ENCODE data around the gene SORCS2. TPM values are rescaled to one million over a fixed set of nuclear protein-coding genes. Genes with fewer than 3 reads are reported as not detected.

Gene SORCS2
- total RNA-seq, 1 donor from 2014 or later, result 7.1 TPM

DNA sequence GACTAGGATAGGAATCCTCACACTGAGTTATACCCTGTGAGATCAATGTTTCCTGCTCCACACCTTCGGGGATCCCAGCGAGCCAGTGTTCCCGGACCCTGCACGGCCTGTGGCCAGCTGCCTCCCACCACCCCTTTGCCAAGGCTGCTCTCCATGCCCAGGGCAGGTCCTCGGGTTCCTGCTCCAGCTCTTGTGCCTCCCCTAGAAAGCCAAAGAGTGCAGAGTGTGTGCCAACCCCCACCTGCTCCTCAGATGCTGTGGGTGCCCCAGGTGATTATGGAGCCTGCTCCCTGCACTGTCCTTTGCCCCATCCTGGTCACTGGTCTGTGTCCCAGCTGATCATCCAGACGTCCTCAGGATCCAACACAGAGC lies 500.9 kb downstream of the SORCS2 start:
- Mint-ChIP-seq H3K4me1 (no peaks in the 10 kb centered on the region), H3K9me3 (no peaks in the 10 kb centered on the region), H3K27ac (no peak overlapping the region), H3K4me3 (no peak overlapping the region), H3K36me3 (no peaks in the 10 kb centered on the region), H3K27me3 (ENCODE audit: low read depth) (peaks cover 26% of the 10 kb centered on the region)
- TF ChIP-seq, protein P1, sequence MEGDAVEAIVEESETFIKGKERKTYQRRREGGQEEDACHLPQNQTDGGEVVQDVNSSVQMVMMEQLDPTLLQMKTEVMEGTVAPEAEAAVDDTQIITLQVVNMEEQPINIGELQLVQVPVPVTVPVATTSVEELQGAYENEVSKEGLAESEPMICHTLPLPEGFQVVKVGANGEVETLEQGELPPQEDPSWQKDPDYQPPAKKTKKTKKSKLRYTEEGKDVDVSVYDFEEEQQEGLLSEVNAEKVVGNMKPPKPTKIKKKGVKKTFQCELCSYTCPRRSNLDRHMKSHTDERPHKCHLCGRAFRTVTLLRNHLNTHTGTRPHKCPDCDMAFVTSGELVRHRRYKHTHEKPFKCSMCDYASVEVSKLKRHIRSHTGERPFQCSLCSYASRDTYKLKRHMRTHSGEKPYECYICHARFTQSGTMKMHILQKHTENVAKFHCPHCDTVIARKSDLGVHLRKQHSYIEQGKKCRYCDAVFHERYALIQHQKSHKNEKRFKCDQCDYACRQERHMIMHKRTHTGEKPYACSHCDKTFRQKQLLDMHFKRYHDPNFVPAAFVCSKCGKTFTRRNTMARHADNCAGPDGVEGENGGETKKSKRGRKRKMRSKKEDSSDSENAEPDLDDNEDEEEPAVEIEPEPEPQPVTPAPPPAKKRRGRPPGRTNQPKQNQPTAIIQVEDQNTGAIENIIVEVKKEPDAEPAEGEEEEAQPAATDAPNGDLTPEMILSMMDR (IDR thresholded peaks at IDR 0.05; ENCODE audit: unreplicated experiment), result no peak
- no peak for DNase-seq (ENCODE audit: low spot score in 2 of 2, unreplicated experiment in 2 of 2)

DNA sequence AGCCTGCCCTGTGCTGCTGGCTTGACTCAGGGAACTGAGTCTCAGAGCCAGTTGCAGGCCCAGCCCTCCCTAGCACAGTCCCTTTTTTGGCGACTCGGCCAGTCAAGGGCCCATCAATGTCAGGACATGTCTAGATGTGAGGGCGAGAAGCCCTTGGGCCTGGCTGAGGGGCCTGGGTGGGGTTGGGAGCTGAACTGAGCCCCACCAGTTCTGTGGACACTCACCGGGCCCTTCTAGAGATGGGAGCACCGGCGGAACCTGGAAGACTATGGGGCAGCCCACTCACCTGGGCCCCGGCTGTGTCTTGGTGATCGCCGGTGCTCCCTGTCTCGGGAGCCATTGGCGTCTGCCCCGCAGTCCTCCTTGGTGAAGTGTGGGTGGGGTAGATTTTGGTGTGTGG lies 501.4 kb downstream of the SORCS2 start:
- H3K36me3 Mint-ChIP-seq, result no peaks in the 10 kb centered on the region
- H3K4me3 Mint-ChIP-seq, result no peak overlapping the region
- no peak for DNase-seq (ENCODE audit: low spot score in 2 of 2, unreplicated experiment in 2 of 2)

DNA sequence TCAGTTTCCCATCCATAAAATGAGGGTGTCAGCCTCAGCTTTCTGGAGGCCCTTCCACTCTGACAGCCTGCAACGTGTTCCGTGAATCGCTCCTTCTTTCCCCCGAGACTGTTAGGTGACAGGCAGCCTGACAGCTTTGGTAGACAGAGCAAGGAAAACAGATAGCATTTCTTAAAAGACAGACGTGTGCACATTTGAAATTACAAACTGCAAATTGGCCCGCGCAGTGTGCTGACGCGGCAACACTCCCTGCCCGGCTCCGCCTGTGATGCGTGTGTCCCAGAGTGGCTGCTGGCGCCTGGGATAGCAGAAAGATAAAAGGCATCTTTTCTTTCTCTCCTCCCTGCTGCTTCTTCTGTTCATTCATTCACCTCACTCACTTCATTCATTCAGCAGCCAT lies 502.0 kb downstream of the SORCS2 start:
- H3K36me3 Mint-ChIP-seq, result no peaks in the 10 kb centered on the region
- peaks cover 27% of the 10 kb centered on the region for H3K27me3 Mint-ChIP-seq (ENCODE audit: low read depth)
- no peaks in the 10 kb centered on the region for H3K9me3 Mint-ChIP-seq
- no peak overlapping the region for H3K4me3 Mint-ChIP-seq
- H3K27ac Mint-ChIP-seq, result no peak overlapping the region
- no peak for DNase-seq (ENCODE audit: low spot score in 2 of 2, unreplicated experiment in 2 of 2)
- TF ChIP-seq, protein P1 (IDR thresholded peaks at IDR 0.05; ENCODE audit: unreplicated experiment), result no peak
- H3K4me1 Mint-ChIP-seq, result peaks cover 10% of the 10 kb centered on the region

More for the DNA sequence above, 501.4 kb downstream of the SORCS2 start:
- Mint-ChIP-seq H3K9me3 (no peaks in the 10 kb centered on the region), H3K27ac (no peak overlapping the region), H3K4me1 (peaks cover 4% of the 10 kb centered on the region), H3K27me3 (ENCODE audit: low read depth) (peaks cover 25% of the 10 kb centered on the region)
- TF ChIP-seq, protein P1 (IDR thresholded peaks at IDR 0.05; ENCODE audit: unreplicated experiment), result no peak

DNA sequence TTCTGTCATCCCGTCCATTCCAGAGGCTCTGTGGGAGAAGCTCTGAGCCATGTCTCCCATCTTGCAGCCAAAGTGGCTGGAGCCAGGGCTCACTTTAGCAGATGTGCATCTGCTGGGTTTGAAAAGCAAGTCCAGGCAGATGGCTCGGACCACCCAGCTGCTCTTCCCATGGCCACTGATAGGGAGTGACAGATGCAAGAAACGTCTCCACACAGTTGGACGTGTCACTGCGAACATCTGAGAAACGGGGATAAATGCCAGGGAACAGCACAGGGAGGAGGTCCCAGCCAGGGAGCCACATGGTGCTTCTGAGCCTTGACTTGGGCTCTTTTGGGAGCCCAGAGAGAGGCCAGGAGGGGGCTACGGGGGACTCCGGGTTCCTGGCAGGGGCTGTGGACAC lies 505.0 kb downstream of the SORCS2 start:
- Mint-ChIP-seq H3K9me3 (no peaks in the 10 kb centered on the region), H3K27ac (no peak overlapping the region), H3K27me3 (ENCODE audit: low read depth) (peaks cover 23% of the 10 kb centered on the region), H3K4me3 (no peak overlapping the region), H3K4me1 (peaks cover 18% of the 10 kb centered on the region), H3K36me3 (no peaks in the 10 kb centered on the region)
- TF ChIP-seq, protein P1 (IDR thresholded peaks at IDR 0.05; ENCODE audit: unreplicated experiment), result no peak
- no peak for DNase-seq (ENCODE audit: low spot score in 2 of 2, unreplicated experiment in 2 of 2)

DNA sequence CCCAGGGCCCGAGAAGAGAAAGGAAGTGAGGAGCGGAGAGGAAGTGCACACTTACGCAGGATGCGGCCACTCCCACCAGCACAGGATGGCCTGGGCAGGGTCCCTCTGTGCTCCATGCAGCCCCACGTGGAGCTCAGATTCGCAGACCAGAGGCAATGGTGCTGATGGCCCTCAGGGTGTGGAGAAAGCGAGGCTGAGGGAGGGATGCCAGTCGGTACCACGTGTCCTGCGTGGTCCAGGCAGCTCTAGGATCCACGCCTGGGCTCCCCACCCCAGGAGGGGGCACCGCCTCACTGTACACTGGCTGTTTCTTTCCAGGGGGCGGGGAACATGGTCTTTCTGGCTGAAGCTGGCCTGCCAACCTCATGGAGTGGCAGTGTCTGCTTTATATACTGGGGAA lies 505.5 kb downstream of the SORCS2 start:
- no peak overlapping the region for H3K4me3 Mint-ChIP-seq
- TF ChIP-seq, protein P1 (IDR thresholded peaks at IDR 0.05; ENCODE audit: unreplicated experiment), result no peak
- H3K36me3 Mint-ChIP-seq, result no peaks in the 10 kb centered on the region

DNA sequence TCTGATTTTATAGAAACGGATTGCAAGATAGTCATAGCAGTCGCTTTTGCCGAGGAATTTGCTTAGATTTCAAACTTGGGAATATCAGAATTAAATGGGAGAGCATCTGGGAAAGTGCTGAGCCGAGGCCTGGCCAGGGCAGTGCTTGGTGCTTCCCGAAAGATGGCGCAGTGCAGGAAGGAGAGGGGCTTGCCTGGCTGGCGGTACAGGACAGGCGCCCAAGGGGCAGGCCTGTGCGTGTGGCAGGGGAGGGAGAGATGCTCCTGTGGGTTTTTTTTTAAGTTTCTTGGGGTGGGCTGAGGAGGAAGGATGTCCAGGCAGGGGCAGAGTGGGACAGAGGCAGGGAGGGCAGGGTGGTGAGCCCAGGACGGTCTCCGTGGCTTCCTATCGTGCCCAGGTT lies 506.2 kb downstream of the SORCS2 start:
- DNase-seq (ENCODE audit: low spot score in 2 of 2, unreplicated experiment in 2 of 2), result no peak
- TF ChIP-seq, protein P1 (IDR thresholded peaks at IDR 0.05; ENCODE audit: unreplicated experiment), result no peak
- H3K4me1 Mint-ChIP-seq, result peaks cover 18% of the 10 kb centered on the region
- peaks cover 15% of the 10 kb centered on the region for H3K27me3 Mint-ChIP-seq (ENCODE audit: low read depth)
- H3K36me3 Mint-ChIP-seq, result no peaks in the 10 kb centered on the region
- H3K4me3 Mint-ChIP-seq, result no peak overlapping the region
- no peaks in the 10 kb centered on the region for H3K9me3 Mint-ChIP-seq
- no peak overlapping the region for H3K27ac Mint-ChIP-seq

More for the DNA sequence above, 505.5 kb downstream of the SORCS2 start:
- Mint-ChIP-seq H3K27me3 (ENCODE audit: low read depth) (peaks cover 20% of the 10 kb centered on the region), H3K27ac (no peak overlapping the region), H3K4me1 (peaks cover 18% of the 10 kb centered on the region), H3K9me3 (no peaks in the 10 kb centered on the region)
- no peak for DNase-seq (ENCODE audit: low spot score in 2 of 2, unreplicated experiment in 2 of 2)

All from mesothelial cell of epicardium (in vitro differentiated cells).